K562 treated with DMSO at 1 percent for 12 hours (cell line): Measurements from ENCODE around the gene COPS7A. TPM values are rescaled to one million over a fixed set of nuclear protein-coding genes. Genes with fewer than 3 reads are reported as not detected.

Source experiments
- total RNA-seq: library from RNA; unstranded; fragments of 300-600 nt; gene quantifications from 2 replicates; pipeline ENCODE4 v1.2.3, GENCODE V29; 2022; ENCODE audit not compliant: insufficient read depth

Gene COPS7A
- 21.1 and 32.5 TPM in 2 replicates for total RNA-seq

GRCh38 chr12:6723607-6724408 lies at the start of gene COPS7A:
TSS of gene COPS7A (plus strand) at chr12:6724046. CDS start at chr12:6724657, 611 bp downstream.

GRCh38 chr12:6688999-6689882 lies 34.6 kb upstream of the COPS7A start, which contains the start of gene ZNF384:
TSS of gene ZNF384 (minus strand) at chr12:6689375. CDS start at chr12:6679520, 9,855 bp downstream.

GRCh38 chr12:6700646-6701051 lies 23.2 kb upstream of the COPS7A start, which contains the start of gene PIANP:
TSS of gene PIANP (minus strand) at chr12:6700815. CDS start at chr12:6698061, 2,754 bp downstream.

GRCh38 chr12:6752921-6753771 lies 29.3 kb downstream of the COPS7A start, which contains the start of gene MLF2:
TSS of gene MLF2 (minus strand) at chr12:6753141. CDS start at chr12:6752334, 807 bp downstream.

GRCh38 chr12:6765634-6766581 lies 42.1 kb downstream of the COPS7A start, which contains the start of gene PTMS:
TSS of gene PTMS (plus strand) at chr12:6766363. CDS start at chr12:6766706, 343 bp downstream.

GRCh38 chr12:6772331-6772695 lies 48.5 kb downstream of the COPS7A start, which contains the start of gene LAG3:
TSS of gene LAG3 (plus strand) at chr12:6772520. CDS start at chr12:6772853, 333 bp downstream.

Other genes starting within 250 kb of the COPS7A start
- 103 and 126 TPM in 2 replicates for gene MRPL51, start 230.8 kb upstream of the COPS7A start, total RNA-seq
- gene NCAPD2, start 229.9 kb upstream of the COPS7A start, total RNA-seq: 34.7 and 104 TPM in 2 replicates
- 2,249 and 2,330 TPM in 2 replicates for gene GAPDH, start 189.5 kb upstream of the COPS7A start, total RNA-seq
- gene IFFO1, start 168.0 kb upstream of the COPS7A start, total RNA-seq: 0.77 TPM in 1 of 2 replicates, not detected in the other
- gene NOP2, start 155.8 kb upstream of the COPS7A start, total RNA-seq: 9.0 and 35.2 TPM in 2 replicates
- gene CHD4, start 116.7 kb upstream of the COPS7A start, total RNA-seq: 176 and 289 TPM in 2 replicates
- gene LPAR5, start 88.1 kb upstream of the COPS7A start, total RNA-seq: 4.9 and 11.5 TPM in 2 replicates
- 4.4 and 7.7 TPM in 2 replicates for gene ACRBP, start 76.6 kb upstream of the COPS7A start, total RNA-seq
- gene ING4, start 60.9 kb upstream of the COPS7A start, total RNA-seq: 22.3 and 34.4 TPM in 2 replicates
- gene ZNF384, start 34.7 kb upstream of the COPS7A start, total RNA-seq: 7.5 and 38.1 TPM in 2 replicates
- not detected in 2 replicates for gene PIANP, start 23.2 kb upstream of the COPS7A start, total RNA-seq
- 133 and 149 TPM in 2 replicates for gene MLF2, start 29.1 kb downstream of the COPS7A start, total RNA-seq
- 336 and 424 TPM in 2 replicates for gene PTMS, start 42.3 kb downstream of the COPS7A start, total RNA-seq
- gene LAG3, start 48.5 kb downstream of the COPS7A start, total RNA-seq: 0.92 and 1.6 TPM in 2 replicates
- gene CD4, start 65.5 kb downstream of the COPS7A start, total RNA-seq: 0.70 TPM in 1 of 2 replicates, not detected in the other
- gene GPR162, start 97.8 kb downstream of the COPS7A start, total RNA-seq: 2.0 and 3.7 TPM in 2 replicates
- gene P3H3, start 104.4 kb downstream of the COPS7A start, total RNA-seq: 17.7 and 18.5 TPM in 2 replicates
- gene GNB3, start 116.9 kb downstream of the COPS7A start, total RNA-seq: 3.0 and 3.1 TPM in 2 replicates
- 32.5 and 43.7 TPM in 2 replicates for gene CDCA3, start 127.2 kb downstream of the COPS7A start, total RNA-seq
- gene USP5, start 128.1 kb downstream of the COPS7A start, total RNA-seq: 45.6 and 61.5 TPM in 2 replicates
- 410 and 515 TPM in 2 replicates for gene TPI1, start 143.5 kb downstream of the COPS7A start, total RNA-seq
- 5.4 and 6.6 TPM in 2 replicates for gene SPSB2, start 149.3 kb downstream of the COPS7A start, total RNA-seq
- gene LRRC23, start 180.8 kb downstream of the COPS7A start, total RNA-seq: 4.7 and 13.1 TPM in 2 replicates
- gene ENO2, start 190.5 kb downstream of the COPS7A start, total RNA-seq: 29.5 and 40.4 TPM in 2 replicates
- gene ATN1, start 203.9 kb downstream of the COPS7A start, total RNA-seq: 15.3 and 39.8 TPM in 2 replicates
- gene RNU7-1, start 219.8 kb downstream of the COPS7A start, total RNA-seq: not detected in 2 replicates
- 403 and 716 TPM in 2 replicates for gene C12orf57, start 220.0 kb downstream of the COPS7A start, total RNA-seq
- 8.0 and 8.3 TPM in 2 replicates for gene PTPN6, start 227.3 kb downstream of the COPS7A start, total RNA-seq
- 261 and 278 TPM in 2 replicates for gene PHB2, start 246.6 kb downstream of the COPS7A start, total RNA-seq
- 14.9 and 18.5 TPM in 2 replicates for gene EMG1, start 246.9 kb downstream of the COPS7A start, total RNA-seq